GM19025 (cell line): ENCODE measurements around the gene WDR38.
"Not testable (repeated sequence)": the region's sequence is repeated elsewhere in the genome, so short reads cannot be mapped to it uniquely, and the experiment has no call there.

ENCODE experiments used
- ATAC-seq: cut with Tn5 transposase; IDR thresholded peaks from one replicate; pipeline ENCODE4 v1.9.1; 2021; ENCODE audit warnings: mild to moderate bottlenecking, low read depth, moderate library complexity; ENCODE audit not compliant: unreplicated experiment

The WDR38 gene

GRCh38 chr9:124831642-124832364, 21.5 kb upstream of the WDR38 start:
- no peak for ATAC-seq

GRCh38 chr9:124834591-124834990, 18.7 kb upstream of the WDR38 start:
- ATAC-seq = no peak

GRCh38 chr9:124835026-124835557, 18.2 kb upstream of the WDR38 start:
- no peak for ATAC-seq

GRCh38 chr9:124838132-124838531, 15.1 kb upstream of the WDR38 start:
- not testable (repeated sequence) for ATAC-seq

GRCh38 chr9:124838567-124839275, 14.5 kb upstream of the WDR38 start:
- not testable (repeated sequence) for ATAC-seq

- no peak for ATAC-seq
These were observed 13.5 kb upstream of the WDR38 start for GRCh38 chr9:124839612-124840299.

- ATAC-seq = no peak
These were observed 12.9 kb upstream of the WDR38 start for GRCh38 chr9:124840300-124840833.

GRCh38 chr9:124841075-124841821, 12.0 kb upstream of the WDR38 start:
- ATAC-seq = no peak

- ATAC-seq = no peak
These were observed 9.7 kb upstream of the WDR38 start for GRCh38 chr9:124843456-124844034.

- ATAC-seq = no peak
These were observed 9.0 kb upstream of the WDR38 start for GRCh38 chr9:124844291-124844690.

GRCh38 chr9:124846467-124846866, 6.8 kb upstream of the WDR38 start:
- not testable (repeated sequence) for ATAC-seq

- ATAC-seq = no peak
These were observed 6.3 kb upstream of the WDR38 start for GRCh38 chr9:124846969-124847368.

- no peak for ATAC-seq
These were observed 3.5 kb upstream of the WDR38 start for GRCh38 chr9:124849801-124850200.

GRCh38 chr9:124852121-124852828, 985 bp upstream of the WDR38 start:
- ATAC-seq = no peak

- ATAC-seq = no peak
These were observed 414 bp downstream of the WDR38 start for GRCh38 chr9:124853605-124854143.

- no peak for ATAC-seq
These were observed 901 bp downstream of the WDR38 start for GRCh38 chr9:124854161-124854560.

- no peak for ATAC-seq
These were observed 1.6 kb downstream of the WDR38 start for GRCh38 chr9:124854822-124855221.

GRCh38 chr9:124855566-124855943, 2.3 kb downstream of the WDR38 start:
- no peak for ATAC-seq
